Measurements from ENCODE around the gene JMJD6.

DNA sequence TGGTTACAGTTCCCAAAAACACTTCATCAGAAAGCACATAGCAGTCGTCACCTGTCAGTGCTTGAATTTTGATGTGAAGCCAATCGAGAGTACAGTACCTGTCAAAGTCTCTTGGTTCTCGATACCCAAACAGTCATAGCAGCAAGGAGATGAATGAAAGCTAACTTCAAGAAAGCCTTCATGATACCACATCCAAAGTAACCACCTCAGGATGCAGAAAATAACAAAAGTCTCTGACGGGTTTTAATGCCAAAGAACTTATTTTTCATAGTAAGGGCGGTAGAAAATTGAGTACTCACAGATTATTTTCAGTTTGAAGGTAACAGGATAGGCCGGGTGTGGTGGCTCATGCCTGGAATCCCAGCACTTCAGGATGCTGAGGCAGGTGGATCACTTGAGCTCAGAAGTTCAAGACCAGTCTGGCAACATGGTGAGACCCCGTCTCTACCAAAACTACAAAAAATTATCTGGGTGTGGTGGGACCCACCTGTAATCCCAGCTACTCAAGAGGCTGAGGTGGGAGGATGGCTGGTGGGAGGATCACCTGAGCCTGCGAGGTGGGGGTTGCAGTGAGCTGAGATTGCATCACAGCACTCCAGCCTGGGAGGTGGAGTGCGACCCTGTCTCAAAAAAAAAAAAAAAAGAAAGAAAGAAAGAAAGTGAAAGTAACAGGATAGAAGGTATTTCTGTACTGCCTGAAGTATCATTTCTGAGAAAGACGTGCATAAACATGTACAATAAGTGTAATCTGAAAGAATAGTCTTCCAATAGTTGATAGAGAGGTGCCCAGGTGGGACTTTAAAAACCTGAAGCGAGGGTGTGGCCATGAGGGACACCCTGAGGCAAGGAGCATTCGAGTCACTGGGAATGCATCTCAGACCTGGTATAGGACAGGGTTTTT lies 26.9 kb upstream of the JMJD6 start:
- TF ChIP-seq, protein P1, sequence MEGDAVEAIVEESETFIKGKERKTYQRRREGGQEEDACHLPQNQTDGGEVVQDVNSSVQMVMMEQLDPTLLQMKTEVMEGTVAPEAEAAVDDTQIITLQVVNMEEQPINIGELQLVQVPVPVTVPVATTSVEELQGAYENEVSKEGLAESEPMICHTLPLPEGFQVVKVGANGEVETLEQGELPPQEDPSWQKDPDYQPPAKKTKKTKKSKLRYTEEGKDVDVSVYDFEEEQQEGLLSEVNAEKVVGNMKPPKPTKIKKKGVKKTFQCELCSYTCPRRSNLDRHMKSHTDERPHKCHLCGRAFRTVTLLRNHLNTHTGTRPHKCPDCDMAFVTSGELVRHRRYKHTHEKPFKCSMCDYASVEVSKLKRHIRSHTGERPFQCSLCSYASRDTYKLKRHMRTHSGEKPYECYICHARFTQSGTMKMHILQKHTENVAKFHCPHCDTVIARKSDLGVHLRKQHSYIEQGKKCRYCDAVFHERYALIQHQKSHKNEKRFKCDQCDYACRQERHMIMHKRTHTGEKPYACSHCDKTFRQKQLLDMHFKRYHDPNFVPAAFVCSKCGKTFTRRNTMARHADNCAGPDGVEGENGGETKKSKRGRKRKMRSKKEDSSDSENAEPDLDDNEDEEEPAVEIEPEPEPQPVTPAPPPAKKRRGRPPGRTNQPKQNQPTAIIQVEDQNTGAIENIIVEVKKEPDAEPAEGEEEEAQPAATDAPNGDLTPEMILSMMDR (IDR thresholded peaks at IDR 0.05) = no peak
- no peak for TF ChIP-seq POLR2A (IDR thresholded peaks at IDR 0.05)

Data from breast epithelium (tissue), 3 donors.